HTERT RPE-1 (cell line): ENCODE results near the gene PCTP.

Source experiments
- in situ Hi-C: fragments of 300-500 bp; cut with MboI; formaldehyde crosslinking; loops from 4 replicates; pipeline ENCODE4 v1.14.3; 2020; ENCODE audit warnings: low sequenced_read_pairs

Gene PCTP

DNA sequence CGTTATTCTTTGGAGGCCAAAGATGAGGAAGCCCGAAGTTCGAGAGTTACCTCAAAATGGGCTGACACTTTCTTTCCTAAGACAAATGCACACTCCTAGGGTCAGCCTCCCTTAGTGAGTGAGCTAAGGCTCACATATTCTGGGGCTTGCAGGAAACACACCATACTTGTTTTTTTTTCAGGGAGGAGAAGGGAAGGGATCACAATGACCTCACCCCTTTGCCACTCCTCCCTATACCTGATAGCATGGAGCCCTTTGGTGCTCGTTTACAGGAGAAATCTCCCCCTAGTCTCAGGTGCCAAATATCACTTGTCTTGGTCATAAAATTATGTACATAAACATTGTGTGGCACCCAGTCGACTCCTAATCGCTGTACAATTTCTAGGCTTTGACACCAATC is 23.6 kb upstream of the PCTP start:
- in situ Hi-C loops = no loop called here

GRCh38 chr17:55727920-55728319 is 22.9 kb upstream of the PCTP start:
- in situ Hi-C loops = no loop called here

DNA sequence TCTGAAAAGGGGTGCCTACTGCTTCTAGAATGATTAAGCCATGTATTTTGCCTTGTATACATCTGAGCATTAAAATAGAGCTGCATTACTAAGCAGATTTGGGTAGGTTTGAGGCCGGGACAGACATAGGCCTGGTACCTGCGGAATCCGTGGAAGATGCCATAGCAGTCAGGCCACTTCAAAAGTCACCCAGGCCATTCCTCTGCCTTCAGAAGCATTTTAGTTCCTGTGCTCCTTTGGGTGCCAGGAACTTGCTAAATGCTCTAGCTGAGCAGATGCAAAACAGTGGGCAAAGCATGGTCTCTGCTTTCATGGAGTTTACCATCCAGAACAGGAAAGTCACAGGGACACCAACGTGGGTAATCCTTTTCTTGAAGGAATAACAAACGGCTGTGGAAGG is 22.5 kb upstream of the PCTP start:
- in situ Hi-C loops = no loop called here

- in situ Hi-C loops = no loop called here
These were observed 22.0 kb upstream of the PCTP start for GRCh38 chr17:55728833-55729232.

GRCh38 chr17:55729484-55729883 is 21.4 kb upstream of the PCTP start:
- in situ Hi-C loops = no loop called here

- in situ Hi-C loops = no loop called here
These were observed 20.5 kb upstream of the PCTP start for GRCh38 chr17:55730380-55730779.

GRCh38 chr17:55730808-55731207 is 20.0 kb upstream of the PCTP start:
- in situ Hi-C loops = no loop called here

DNA sequence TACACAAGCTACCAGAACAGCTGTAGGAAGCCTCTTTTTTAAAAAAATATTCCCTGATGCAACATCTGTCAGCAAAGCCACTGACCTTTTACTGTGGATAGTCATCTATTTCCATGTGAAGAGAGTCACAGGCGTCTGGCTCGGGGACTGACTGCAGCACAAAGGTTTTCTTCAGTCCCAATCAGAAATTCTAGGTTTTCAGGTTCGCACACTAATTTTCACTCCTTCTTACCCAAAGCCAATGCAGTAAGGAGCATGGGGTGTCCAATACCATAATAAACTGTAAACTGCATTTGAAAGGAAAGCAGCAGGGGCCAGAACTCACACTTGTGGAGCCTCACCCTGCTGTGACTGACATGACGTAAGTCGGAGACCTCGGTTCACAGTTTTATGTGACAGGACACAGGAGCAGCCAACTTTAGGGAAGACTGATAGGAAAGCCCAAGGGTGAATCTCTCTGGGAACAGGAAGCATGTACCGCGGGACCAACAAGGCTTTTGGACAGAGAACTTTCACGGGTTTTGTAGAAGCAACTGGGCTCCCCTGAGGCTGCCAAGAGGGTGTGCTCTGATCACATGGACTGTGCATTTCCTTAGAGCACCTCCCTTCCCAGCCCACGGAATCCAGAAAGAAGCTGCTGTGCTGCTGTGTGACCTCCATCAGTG is 19.1 kb upstream of the PCTP start:
- in situ Hi-C loops = no loop called here

DNA sequence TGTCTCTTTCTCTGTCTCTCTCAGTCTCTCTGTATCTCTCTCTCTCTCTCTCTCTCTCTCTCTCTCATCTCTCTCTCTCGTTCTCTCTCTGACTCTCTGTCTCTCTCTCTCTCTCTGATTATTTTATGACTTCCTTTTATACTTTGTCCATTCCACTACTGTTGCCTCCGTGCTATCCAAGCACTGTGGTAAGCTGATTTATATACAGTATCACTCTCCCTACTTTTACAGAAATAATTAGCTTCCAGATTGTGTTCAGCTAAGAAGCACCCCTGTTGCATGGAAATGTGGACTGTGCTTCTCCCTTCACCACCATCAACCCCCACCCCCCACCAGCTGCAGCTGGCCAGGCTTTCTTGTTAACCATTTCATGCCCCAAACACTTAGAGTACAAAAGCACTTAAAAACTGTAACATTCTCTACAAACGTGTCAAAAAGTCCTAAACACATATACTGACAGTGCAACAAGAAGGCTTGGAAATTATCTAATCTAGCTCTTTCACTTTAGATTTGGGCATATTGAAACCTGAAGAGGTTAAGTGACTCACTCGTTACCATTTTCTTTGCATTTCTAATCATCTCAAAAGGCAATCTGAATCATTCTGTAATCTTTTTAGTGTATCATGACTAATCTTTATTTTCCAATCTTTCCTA is 16.6 kb upstream of the PCTP start:
- in situ Hi-C loops = no loop called here

DNA sequence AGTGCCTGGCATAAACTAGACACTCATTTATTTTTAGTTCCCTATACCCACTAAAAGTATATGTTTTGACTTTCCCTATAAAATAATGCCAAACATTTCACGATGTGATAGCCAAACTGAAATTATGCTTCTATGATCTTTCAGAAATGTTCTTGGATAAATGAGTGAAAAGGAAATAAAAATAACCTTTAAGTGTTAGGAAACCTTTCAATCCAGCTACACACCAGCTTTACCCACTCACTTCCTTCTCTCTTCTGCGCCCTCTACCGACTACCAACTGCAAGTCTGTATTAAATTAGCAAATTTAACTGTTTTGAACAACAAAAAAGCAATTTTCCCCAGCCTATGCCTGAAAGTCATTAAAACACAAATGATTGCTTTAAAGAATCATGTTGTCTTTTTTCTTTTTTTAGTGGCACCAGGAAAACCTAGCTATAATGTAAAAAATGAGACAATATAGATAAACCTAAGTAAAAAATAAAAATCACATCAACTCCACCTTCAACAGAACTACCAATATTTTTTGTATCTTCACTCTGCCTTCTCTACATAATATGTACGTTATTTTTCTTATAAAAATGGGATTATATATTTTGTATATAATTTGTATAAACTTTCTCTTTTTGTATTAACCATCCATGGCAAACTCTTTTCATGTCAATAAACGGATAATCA is 15.0 kb upstream of the PCTP start:
- in situ Hi-C loops = no loop called here

DNA sequence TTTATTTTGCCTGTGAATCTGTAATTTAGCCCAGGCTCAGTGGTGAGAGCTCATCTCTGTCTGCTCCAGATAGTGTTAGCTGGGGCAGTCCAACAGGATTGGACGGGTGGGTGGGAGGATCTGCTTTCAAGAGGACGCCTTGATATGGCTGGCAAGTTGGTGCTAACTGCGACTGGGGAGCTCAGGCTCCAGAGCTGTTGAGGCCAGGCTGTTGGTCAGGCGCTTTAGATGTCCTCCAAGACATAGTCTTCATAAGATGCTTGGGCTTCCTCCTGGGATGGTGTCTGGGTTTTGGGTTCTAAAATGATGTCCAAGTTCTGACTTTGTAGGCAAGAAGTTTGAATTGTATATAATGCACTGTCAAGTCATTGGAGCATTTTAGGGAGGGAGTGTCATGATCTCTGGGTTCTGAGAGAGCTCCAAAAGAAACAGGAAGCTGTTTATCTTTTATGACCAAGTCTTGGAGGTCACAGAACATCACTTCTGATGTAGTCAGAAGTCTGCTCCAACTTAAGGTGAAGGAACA is 12.8 kb upstream of the PCTP start:
- in situ Hi-C loops = no loop called here

DNA sequence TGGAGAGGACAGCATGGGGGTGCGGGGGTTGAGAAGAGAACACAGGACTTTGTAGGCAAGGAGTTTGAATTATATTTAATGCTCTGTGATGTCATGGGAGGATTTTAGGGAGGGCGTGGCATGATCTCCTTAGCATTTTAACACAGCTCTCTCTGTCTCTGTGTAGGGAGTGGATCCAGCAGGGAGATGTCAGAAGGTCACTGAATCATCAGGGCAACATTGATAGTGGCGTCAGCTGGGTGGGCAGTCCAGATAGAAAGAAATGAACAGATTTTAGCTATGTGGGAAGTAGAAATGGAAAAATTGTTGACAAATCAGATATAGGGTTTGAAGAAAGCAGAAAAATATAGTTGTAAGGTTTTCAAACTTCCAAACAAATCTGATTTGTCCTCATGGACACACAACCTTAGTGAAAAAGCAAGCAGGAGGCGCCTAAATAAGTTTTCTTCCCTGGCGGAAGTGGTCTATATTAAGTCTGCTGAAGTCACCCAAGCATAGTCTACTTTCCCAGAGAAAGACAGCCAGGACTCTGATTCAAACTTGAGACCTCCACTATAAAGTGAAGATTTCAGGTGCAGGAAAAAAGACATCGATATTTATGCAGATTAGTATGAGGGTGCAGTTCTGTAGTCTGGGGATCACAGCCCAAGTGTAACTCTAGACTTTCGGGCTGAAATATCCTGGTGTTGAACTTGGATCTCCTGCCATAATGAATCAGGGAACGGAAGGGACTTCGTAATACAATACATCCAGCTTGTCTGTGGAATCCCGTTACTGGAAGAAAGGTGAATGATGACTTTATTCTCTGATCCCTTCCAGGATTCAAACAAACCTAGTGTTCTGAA is 10.1 kb upstream of the PCTP start:
- in situ Hi-C loops = no loop called here

- in situ Hi-C loops = no loop called here
These were observed 9.5 kb upstream of the PCTP start for GRCh38 chr17:55741356-55741700.

DNA sequence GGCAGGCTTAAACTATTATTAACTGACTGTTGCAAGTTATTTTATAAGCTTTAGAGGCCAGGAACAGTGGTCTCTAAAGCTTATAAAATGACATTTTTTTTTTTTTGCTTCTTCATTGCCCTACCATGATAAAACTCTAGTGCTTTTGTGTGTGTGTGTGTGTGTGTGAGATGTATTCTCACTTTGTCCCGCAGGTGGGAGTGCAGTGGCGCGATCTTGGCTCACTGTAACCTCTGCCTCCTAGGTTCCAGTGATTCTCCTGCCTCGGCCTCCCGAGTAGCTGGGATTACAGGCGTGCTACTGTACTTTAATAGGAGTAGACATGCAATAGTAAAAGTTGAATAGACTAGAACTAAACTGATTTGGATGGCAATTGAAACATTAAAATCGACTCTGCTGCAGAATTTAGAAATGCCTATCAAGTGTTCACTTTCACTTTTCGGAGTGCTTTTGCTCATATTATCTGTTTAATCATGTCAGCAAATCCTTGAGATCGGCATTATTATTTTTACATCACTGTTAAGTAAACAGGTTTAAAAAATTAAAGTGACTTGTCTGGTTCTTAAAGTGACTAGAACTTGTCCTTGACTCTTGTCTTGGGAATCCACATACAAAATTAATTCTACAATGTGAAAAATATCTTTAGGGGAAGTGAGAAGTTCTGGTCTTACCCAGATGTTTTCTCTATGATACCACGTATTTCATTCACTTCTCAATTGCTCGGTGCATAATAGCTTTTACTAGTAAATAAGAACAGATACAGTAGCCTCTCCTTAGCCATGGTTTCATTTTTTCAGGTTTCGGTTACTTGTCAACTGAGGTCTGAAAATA is 8.4 kb upstream of the PCTP start:
- in situ Hi-C loops = no loop called here

DNA sequence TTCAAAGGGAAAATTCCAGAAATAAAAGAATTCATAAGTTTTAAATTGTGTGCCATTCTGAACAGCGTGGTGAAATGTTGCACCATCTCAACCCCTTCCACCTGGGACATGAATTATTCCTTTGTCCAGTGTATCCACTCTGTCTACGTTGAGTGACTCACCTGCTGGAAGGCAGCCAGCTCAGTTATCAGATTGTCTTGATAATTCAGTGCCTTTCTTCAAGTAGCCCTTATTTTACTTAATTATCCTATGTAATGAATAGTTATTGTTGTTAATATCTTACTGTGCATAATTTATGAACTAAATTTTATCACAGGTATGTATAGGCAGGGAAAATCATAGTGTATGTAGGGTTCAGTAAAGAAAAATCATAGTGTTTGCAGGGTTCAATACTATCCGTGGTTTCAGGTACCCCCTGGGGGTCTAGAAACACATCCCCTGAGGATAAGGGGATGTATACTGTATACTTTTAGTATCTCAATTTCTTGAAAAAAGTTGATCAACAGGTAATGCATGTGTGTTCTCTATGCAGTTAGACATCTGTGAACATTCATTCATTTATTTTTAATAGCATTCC is 7.7 kb upstream of the PCTP start:
- in situ Hi-C loops = no loop called here

- in situ Hi-C loops = no loop called here
These were observed 5.6 kb upstream of the PCTP start for GRCh38 chr17:55745258-55745657.

GRCh38 chr17:55746466-55746865 is 4.4 kb upstream of the PCTP start:
- in situ Hi-C loops = no loop called here

DNA sequence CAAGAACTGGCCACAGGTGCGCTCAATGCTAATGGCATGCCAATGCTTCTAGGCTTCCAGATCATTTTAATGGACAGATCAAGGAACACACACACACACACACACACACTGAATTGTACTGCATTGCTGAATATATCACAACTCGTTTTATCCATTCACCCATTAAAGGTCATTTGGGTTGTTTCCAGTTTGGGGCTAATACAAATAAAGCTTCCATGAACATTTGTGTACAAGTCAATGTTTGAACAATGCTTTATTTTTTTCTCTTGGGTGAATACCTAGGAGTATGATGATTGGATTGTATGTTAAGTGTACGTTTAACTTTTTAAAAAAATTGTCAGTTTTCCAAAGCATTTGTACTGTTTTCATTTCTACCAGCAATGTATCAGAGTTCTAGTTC is 3.6 kb upstream of the PCTP start:
- in situ Hi-C loops = no loop called here

DNA sequence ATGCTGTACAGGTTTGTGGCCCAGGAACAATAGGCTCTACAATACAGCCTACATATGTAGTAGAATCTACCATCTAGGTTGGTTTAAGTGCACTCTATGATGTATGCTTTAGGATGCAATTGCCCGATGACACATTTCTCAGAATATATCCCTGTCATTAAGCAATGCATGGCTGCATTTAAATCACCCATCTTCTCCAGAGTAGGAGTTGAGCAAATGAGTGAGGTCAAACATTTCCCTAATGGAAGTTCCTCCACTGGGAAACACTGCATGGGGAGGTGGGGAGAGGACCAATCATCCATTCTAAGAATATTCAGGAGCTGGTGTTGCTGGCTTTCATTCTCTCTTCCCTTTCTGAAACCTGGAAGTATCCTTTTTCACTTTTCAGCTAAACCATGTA is 2.0 kb upstream of the PCTP start:
- in situ Hi-C loops = no loop called here

DNA sequence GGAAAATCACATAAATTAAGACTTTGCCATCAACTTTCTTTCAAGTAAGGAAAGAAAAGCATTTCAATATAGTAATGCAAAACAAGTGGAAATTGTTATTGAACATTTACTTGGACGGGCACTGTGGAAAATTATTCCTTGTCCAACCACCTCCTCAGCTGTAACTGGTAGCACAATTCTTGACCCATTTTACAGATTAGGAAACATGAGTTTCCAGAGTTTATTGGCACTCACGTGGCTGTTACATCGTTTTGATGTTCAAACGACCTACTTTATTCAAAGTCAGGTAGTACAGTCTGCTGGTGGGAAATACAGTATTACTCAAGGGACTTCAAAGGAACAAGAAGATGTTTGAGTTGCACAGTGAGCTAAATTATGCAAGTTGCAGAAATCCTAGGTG is 866 bp upstream of the PCTP start:
- in situ Hi-C loops = no loop called here
